GM12878 (cell line): ENCODE measurements around the gene RDH16. TPM values are rescaled to one million over a fixed set of nuclear protein-coding genes. Genes with fewer than 3 reads are reported as not detected.

Experiments
- ATAC-seq: fragments of 200-7000 bp; cut with Tn5 transposase; 3 replicates; pipeline ENCODE4 v1.9.1; 2020; ENCODE audit warnings: mild to moderate bottlenecking, moderate library complexity
- BruUV-seq: library from RNA; stranded (reverse); fragments of 400-500 nt; replicated peaks from 2 replicates; lab custom pipeline; 2021; lab: Mats Ljungman, UMichigan
- CTCF ChIA-PET: fragments of 300-600 bp; sonication (Branson Sonifier 250); formaldehyde crosslinking; extraction: SDS; loops from one replicate; lab custom pipeline; 2021; ENCODE audit warnings: inconsistent platforms; lab: Yijun Ruan, JAX
- POLR2A ChIA-PET: fragments of 350-600 bp; formaldehyde crosslinking; extraction: SDS; loops from one replicate; lab custom pipeline; 2021; ENCODE audit warnings: inconsistent platforms; lab: Charles Lee
- RAD21 ChIA-PET: fragments of 300-600 bp; sonication (Branson Sonifier 250); formaldehyde crosslinking; loops from one replicate; lab custom pipeline; 2023; ENCODE audit warnings: antibody characterized with exemption; ENCODE audit not compliant: unreplicated experiment; lab: Charles Lee
- SMC1A ChIA-PET: fragments of 300-600 bp; sonication (Branson Sonifier 250); formaldehyde crosslinking; loops from one replicate; lab custom pipeline; 2023; ENCODE audit not compliant: unreplicated experiment, uncharacterized antibody; lab: Charles Lee
- DNase-seq: peaks from one replicate; pipeline ENCODE4 v3.0.0-alpha.2; 2011; ENCODE audit warnings: low read depth, low spot score
- FAIRE-seq: peaks from 3 replicates; lab custom pipeline; 2011; peaks lifted over from hg19 to GRCh38; lab: Jason Lieb, UNC
- H2AFZ ChIP-seq: 2 replicates; pipeline ENCODE4 v1.6.0; 2011; ENCODE audit warnings: low read depth, low read length, control low read depth; ENCODE audit not compliant: control insufficient read depth
- H3K27ac ChIP-seq: 2 replicates; pipeline ENCODE4 v1.5.1; 2011; ENCODE audit warnings: control low read depth; ENCODE audit not compliant: control insufficient read depth, insufficient read depth
- H3K27me3 ChIP-seq, 2 experiments: replicated peaks in 1 of 2; 2 replicates each; pipeline versions ENCODE4 v1.6.0 to v1.6.1; 2011; ENCODE audit warnings: low read length in 1 of 2; ENCODE audit not compliant: control insufficient read depth in 2 of 2, insufficient read depth in 2 of 2
- H3K36me3 ChIP-seq, 2 experiments: 2 replicates each; pipeline ENCODE4 v1.5.1; 2011; ENCODE audit warnings: low read length in 1 of 2; ENCODE audit not compliant: control insufficient read depth in 2 of 2, insufficient read depth in 2 of 2
- H3K4me1 ChIP-seq: 2 replicates; pipeline ENCODE4 v1.6.1; 2011; ENCODE audit warnings: mild to moderate bottlenecking, low read length, moderate library complexity, mixed read lengths; ENCODE audit not compliant: control insufficient read depth, insufficient read depth
- H3K4me2 ChIP-seq: 2 replicates; pipeline ENCODE4 v1.6.0; 2011; ENCODE audit warnings: control low read depth; ENCODE audit not compliant: control insufficient read depth, insufficient read depth
- H3K4me3 ChIP-seq: fragments of 200-600 bp; sonication (generic); 2 replicates; pipeline ENCODE4 v1.5.1; 2016
- H3K79me2 ChIP-seq: 2 replicates; pipeline ENCODE4 v1.6.0; 2011; ENCODE audit warnings: low read length; ENCODE audit not compliant: control insufficient read depth, insufficient read depth
- H3K9ac ChIP-seq: 2 replicates; pipeline ENCODE4 v1.8.0; 2011; ENCODE audit warnings: low read length, control low read depth, mixed read lengths; ENCODE audit not compliant: control insufficient read depth, insufficient read depth
- H3K9me3 ChIP-seq: replicated peaks from 3 replicates; pipeline ENCODE4 v1.5.1; 2011; ENCODE audit warnings: mild to moderate bottlenecking, low read length; ENCODE audit not compliant: control insufficient read depth, insufficient read depth
- H4K20me1 ChIP-seq: 2 replicates; pipeline ENCODE4 v1.6.0; 2011; ENCODE audit not compliant: control insufficient read depth, insufficient read depth
- CREM ChIP-seq: IDR thresholded peaks from 2 replicates; pipeline ENCODE4 v1.6.1; 2014; ENCODE audit warnings: antibody characterized with exemption, low read depth
- IKZF2 ChIP-seq, 2 experiments: fragments of 450-650 bp; IDR thresholded peaks; 2 replicates each; pipeline ENCODE4 v1.6.1; 2017; ENCODE audit warnings: mild to moderate bottlenecking in 2 of 2, moderate library complexity in 2 of 2
- JUNB ChIP-seq: IDR thresholded peaks from 2 replicates; pipeline ENCODE4 v1.6.1; 2016; ENCODE audit warnings: antibody characterized with exemption, mild to moderate bottlenecking
- KAT2A ChIP-seq: conservative IDR thresholded peaks from 2 replicates; pipeline ENCODE4 v1.6.1; 2011; ENCODE audit warnings: low read depth, low read length; ENCODE audit not compliant: control insufficient read depth
- KLF5 ChIP-seq: fragments of 450-650 bp; IDR thresholded peaks from 2 replicates; pipeline ENCODE4 v1.6.1; 2014; ENCODE audit warnings: mild to moderate bottlenecking; ENCODE audit not compliant: partially characterized antibody
- NFXL1 ChIP-seq: fragments of 450-650 bp; IDR thresholded peaks from 2 replicates; pipeline ENCODE4 v1.6.1; 2017; ENCODE audit warnings: antibody characterized with exemption, mild to moderate bottlenecking, borderline replicate concordance
- NR2F1 ChIP-seq: fragments of 450-650 bp; conservative IDR thresholded peaks from 2 replicates; pipeline ENCODE4 v1.6.1; 2017; ENCODE audit warnings: mild to moderate bottlenecking
- POLR2A ChIP-seq: IDR thresholded peaks from 2 replicates; pipeline ENCODE4 v1.6.1; 2011; ENCODE audit warnings: low read depth, mild to moderate bottlenecking, low read length
- RCOR1 ChIP-seq: conservative IDR thresholded peaks from 2 replicates; pipeline ENCODE4 v1.6.1; 2012; ENCODE audit warnings: low read depth, low read length, improper control_type of control experiment
- RFX5 ChIP-seq: IDR thresholded peaks from 2 replicates; pipeline ENCODE4 v1.6.1; 2011; ENCODE audit warnings: low read depth, low read length, improper control_type of control experiment
- SMAD5 ChIP-seq: IDR thresholded peaks from 2 replicates; pipeline ENCODE4 v1.6.1; 2016; ENCODE audit warnings: antibody characterized with exemption, low read depth
- SPI1 ChIP-seq: IDR thresholded peaks from 2 replicates; pipeline ENCODE4 v1.6.1; 2011; ENCODE audit warnings: low read depth, mild to moderate bottlenecking, low read length, moderate library complexity, borderline replicate concordance; ENCODE audit not compliant: insufficient read depth
- SREBF1 ChIP-seq: IDR thresholded peaks from 2 replicates; pipeline ENCODE4 v1.6.1; 2012; ENCODE audit warnings: mild to moderate bottlenecking, low read length
- SRF ChIP-seq, 2 experiments: IDR thresholded peaks; 2 replicates each; pipeline ENCODE4 v1.6.1; 2011; ENCODE audit warnings: low read depth in 2 of 2, low read length in 2 of 2, mild to moderate bottlenecking in 1 of 2, moderate library complexity in 1 of 2
- STAT3 ChIP-seq: IDR thresholded peaks from 2 replicates; pipeline ENCODE4 v1.6.1; 2011; ENCODE audit warnings: low read depth, low read length, improper control_type of control experiment
- ZNF217 ChIP-seq: fragments of 450-650 bp; IDR thresholded peaks from 2 replicates; pipeline ENCODE4 v1.6.1; 2017; ENCODE audit warnings: antibody characterized with exemption, mild to moderate bottlenecking
- ZNF274 ChIP-seq: IDR thresholded peaks from one replicate; pipeline ENCODE4 v1.8.0; 2011; ENCODE audit not compliant: insufficient read length, insufficient read depth
- WGBS: methylation state at CpG from one replicate; pipeline ENCODE4 v1.1.6; 2016; ENCODE audit warnings: low lambda C conversion rate; ENCODE audit not compliant: insufficient replicate concordance, insufficient coverage; ENCODE audit errors: missing lambda C conversion rate; 5-methylcytosine and 5-hydroxymethylcytosine counted together
- in situ Hi-C: fragments of 300-500 bp; cut with MboI; formaldehyde crosslinking; loops from 9 replicates; pipeline ENCODE4 v1.14.3; 2018; ENCODE audit warnings: mixed read lengths
- intact Hi-C: fragments of 100-400 bp; cut with micrococcal nuclease; formaldehyde crosslinking; loops from one replicate; pipeline ENCODE4 v1.14.2; 2022; ENCODE audit not compliant: unreplicated experiment
- polyA plus RNA-seq, 11 experiments: library from polyadenylated mRNA; depleted of rRNA in 4 of 11; unstranded in 6 of 11; stranded (reverse) in 5 of 11; fragments of >200 nt; fragmentation: Nextera tagmentation in 4 of 11; fragmentation: Illumina TruSeq in 1 of 11; extraction: Ambion mirVana in 4 of 11; extraction: Trizol in 1 of 11; gene quantifications; 1 replicate in 1 of 11; 2 replicates in 10 of 11; pipeline versions ENCODE4 v1.2.1 to v1.2.3, GENCODE V29; 2011 to 2016; ENCODE audit warnings: inconsistent platforms in 2 of 11, missing spikeins in 2 of 11, low read depth in 1 of 11
- total RNA-seq, 4 experiments: library from RNA; depleted of rRNA in 3 of 4; stranded (reverse); fragments of >200 nt in 3 of 4; fragmentation: Illumina TruSeq in 1 of 4; extraction: Trizol in 1 of 4; gene quantifications; 2 replicates each; pipeline versions ENCODE4 v1.2.1 to v1.2.3, GENCODE V29; 2013 to 2021
- TF ChIP-seq, protein P1 (sequence below): fragments of 450-650 bp; IDR thresholded peaks from 2 replicates; pipeline ENCODE4 v1.6.1; 2017; ENCODE audit warnings: mild to moderate bottlenecking
- TF ChIP-seq, protein P2 (sequence below): fragments of 450-650 bp; IDR thresholded peaks from 2 replicates; pipeline ENCODE4 v1.6.1; 2016; ENCODE audit warnings: mild to moderate bottlenecking, moderate library complexity, borderline replicate concordance

Gene RDH16
- total and polyA plus RNA-seq, 10 of the 15 experiments (the other 5 are each of a cell fraction or from before 2014, with no cell fraction given), result 0.04 to 0.31 (median 0.06) TPM

DNA sequence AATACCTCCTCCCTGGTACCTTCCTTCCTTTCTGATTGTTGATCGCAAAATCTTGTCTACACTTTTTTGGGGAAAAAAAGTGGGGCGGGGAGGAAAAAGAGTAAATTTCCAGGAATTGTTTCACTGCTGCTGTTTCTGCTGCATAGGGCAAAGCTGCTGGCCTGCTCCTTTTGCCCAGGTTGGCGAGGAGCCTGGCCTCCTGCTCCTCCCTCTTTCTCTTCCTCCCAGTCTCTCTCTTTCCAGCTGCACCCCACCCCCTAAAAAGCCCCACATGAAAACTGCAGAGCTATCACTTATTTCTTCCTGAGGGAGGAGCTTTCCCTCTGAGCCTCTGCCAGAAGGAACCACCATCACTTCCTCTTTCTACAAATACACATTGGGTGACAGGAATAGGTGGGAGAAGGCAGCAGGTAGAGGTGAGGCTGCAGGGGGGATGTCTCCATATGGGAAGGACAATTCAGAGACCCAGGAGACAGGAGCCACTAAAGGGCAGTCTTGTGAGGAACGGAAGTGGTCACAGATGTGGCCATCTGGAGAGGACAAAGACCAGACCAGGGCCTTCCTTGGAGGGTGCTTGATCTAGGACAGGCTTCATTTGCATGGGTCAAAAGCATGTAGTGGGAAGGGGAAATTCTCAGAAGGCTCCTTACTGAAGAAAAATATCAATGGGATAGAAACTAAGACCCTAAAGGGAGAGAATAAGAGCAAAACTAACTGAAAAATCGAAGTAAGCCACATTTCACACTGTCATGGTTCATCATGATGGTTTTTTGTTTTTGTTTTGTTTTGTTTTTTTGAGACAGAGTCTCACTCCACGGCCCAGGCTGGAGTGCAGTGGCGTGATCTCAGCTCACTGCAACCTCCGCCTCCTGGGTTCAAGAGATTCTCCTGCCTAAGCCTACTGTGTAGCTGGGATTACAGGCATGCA is 34.2 kb upstream of the RDH16 start:
- FAIRE-seq, result peak; percentile 54
- no peaks in the 10 kb centered on the region for H3K9me3 ChIP-seq
- intact Hi-C loops, result no loop called here
- ChIA-PET POLR2A (interaction anchor here (1.0 to 1.8 kb wide), 2 partner anchors 10 to 121 kb away, joined by 3 to 7 read pairs; no protein-coding TSS in a partner anchor), CTCF (interaction anchor here (0.8 to 2.8 kb wide), 5 partner anchors 9 to 234 kb away, joined by 3 to 33 read pairs (median 8); partner anchors contain the start of gene HSD17B6), SMC1A (interaction anchor here (1.1 to 1.7 kb wide), 7 partner anchors 8 to 242 kb away, joined by 3 to 11 read pairs (median 4); no protein-coding TSS in a partner anchor), RAD21 (interaction anchor here (0.6 to 1.7 kb wide), 6 partner anchors 8 to 354 kb away, joined by 3 to 6 read pairs (median 4); partner anchors contain the start of genes LRP1 and STAT6)
- no peak overlapping the region for H3K9ac ChIP-seq
- H2AFZ ChIP-seq, result peak overlapping the region; percentile 47
- no peaks in the 10 kb centered on the region; a peak in 1 of 4 replicates for H3K36me3 ChIP-seq
- H3K4me2 ChIP-seq, result peak overlapping the region; percentile 17
- no TSS peak for BruUV-seq
- H3K4me3 ChIP-seq, result 0 out of 2 replicates have a peak overlapping the region, but pooled peaks have one; percentile 25
- H3K27ac ChIP-seq, result peak overlapping the region; percentile 27; the same call in 1 of the 2 replicates
- no peaks in the 10 kb centered on the region for H3K79me2 ChIP-seq
- H4K20me1 ChIP-seq, result no peaks in the 10 kb centered on the region
- in situ Hi-C loops, result no loop called here
- peak; percentile 74 for ATAC-seq
- no peaks in the 10 kb centered on the region for H3K27me3 ChIP-seq
- WGBS, result 60% methylated on average over 8 of the region's 8 CpGs
- peaks cover 18% of the 10 kb centered on the region for H3K4me1 ChIP-seq
- DNase-seq, result no peak
- TF ChIP-seq, protein P1, sequence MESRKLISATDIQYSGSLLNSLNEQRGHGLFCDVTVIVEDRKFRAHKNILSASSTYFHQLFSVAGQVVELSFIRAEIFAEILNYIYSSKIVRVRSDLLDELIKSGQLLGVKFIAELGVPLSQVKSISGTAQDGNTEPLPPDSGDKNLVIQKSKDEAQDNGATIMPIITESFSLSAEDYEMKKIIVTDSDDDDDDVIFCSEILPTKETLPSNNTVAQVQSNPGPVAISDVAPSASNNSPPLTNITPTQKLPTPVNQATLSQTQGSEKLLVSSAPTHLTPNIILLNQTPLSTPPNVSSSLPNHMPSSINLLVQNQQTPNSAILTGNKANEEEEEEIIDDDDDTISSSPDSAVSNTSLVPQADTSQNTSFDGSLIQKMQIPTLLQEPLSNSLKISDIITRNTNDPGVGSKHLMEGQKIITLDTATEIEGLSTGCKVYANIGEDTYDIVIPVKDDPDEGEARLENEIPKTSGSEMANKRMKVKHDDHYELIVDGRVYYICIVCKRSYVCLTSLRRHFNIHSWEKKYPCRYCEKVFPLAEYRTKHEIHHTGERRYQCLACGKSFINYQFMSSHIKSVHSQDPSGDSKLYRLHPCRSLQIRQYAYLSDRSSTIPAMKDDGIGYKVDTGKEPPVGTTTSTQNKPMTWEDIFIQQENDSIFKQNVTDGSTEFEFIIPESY, result no peak
- TF ChIP-seq, protein P2, sequence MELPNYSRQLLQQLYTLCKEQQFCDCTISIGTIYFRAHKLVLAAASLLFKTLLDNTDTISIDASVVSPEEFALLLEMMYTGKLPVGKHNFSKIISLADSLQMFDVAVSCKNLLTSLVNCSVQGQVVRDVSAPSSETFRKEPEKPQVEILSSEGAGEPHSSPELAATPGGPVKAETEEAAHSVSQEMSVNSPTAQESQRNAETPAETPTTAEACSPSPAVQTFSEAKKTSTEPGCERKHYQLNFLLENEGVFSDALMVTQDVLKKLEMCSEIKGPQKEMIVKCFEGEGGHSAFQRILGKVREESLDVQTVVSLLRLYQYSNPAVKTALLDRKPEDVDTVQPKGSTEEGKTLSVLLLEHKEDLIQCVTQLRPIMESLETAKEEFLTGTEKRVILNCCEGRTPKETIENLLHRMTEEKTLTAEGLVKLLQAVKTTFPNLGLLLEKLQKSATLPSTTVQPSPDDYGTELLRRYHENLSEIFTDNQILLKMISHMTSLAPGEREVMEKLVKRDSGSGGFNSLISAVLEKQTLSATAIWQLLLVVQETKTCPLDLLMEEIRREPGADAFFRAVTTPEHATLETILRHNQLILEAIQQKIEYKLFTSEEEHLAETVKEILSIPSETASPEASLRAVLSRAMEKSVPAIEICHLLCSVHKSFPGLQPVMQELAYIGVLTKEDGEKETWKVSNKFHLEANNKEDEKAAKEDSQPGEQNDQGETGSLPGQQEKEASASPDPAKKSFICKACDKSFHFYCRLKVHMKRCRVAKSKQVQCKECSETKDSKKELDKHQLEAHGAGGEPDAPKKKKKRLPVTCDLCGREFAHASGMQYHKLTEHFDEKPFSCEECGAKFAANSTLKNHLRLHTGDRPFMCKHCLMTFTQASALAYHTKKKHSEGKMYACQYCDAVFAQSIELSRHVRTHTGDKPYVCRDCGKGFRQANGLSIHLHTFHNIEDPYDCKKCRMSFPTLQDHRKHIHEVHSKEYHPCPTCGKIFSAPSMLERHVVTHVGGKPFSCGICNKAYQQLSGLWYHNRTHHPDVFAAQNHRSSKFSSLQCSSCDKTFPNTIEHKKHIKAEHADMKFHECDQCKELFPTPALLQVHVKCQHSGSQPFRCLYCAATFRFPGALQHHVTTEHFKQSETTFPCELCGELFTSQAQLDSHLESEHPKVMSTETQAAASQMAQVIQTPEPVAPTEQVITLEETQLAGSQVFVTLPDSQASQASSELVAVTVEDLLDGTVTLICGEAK, result no peak
- TF ChIP-seq KAT2A, result no peak
- no peak for TF ChIP-seq STAT3
- TF ChIP-seq SPI1, result peak; percentile 92
- TF ChIP-seq NFXL1, result no peak
- TF ChIP-seq IKZF2 (IDR thresholded peaks at IDR 0.05), result peak; percentile 60 to 65; a peak in 3 of 4 replicates
- TF ChIP-seq NR2F1, result no peak
- TF ChIP-seq CREM, result no peak
- TF ChIP-seq JUNB, result no peak
- TF ChIP-seq SREBF1, result no peak
- TF ChIP-seq ZNF274, result no peak
- no peak for TF ChIP-seq RCOR1
- 0 out of 4 replicates have a peak, but pooled peaks of 1 of the 2 experiments have one; percentile 20 for TF ChIP-seq SRF (IDR thresholded peaks at IDR 0.05; ENCODE audit: low read depth in 2 of 2, low read length in 2 of 2)
- TF ChIP-seq ZNF217, result no peak
- no peak for TF ChIP-seq KLF5
- no peak for TF ChIP-seq POLR2A
- TF ChIP-seq RFX5, result no peak
- no peak for TF ChIP-seq SMAD5
